Panc1 (cell line): Measurements from ENCODE around the gene CPLX3. TPM values are rescaled to one million over a fixed set of nuclear protein-coding genes. Genes with fewer than 3 reads are reported as not detected.

Experiments
- ATAC-seq: fragments of 200-7000 bp; cut with Tn5 transposase; 2 replicates; pipeline ENCODE4 v1.9.1; 2020; ENCODE audit warnings: mild to moderate bottlenecking, moderate library complexity
- BruUV-seq: library from RNA; stranded (reverse); fragments of 400-500 nt; replicated peaks from 2 replicates; lab custom pipeline; 2021; lab: Mats Ljungman, UMichigan
- CTCF ChIA-PET: fragments of 300-600 bp; sonication (Branson Sonifier 250); formaldehyde crosslinking; loops from one replicate; lab custom pipeline; 2022; ENCODE audit warnings: antibody characterized with exemption; lab: Charles Lee
- POLR2A ChIA-PET: fragments of 300-600 bp; sonication (Branson Sonifier 250); formaldehyde crosslinking; loops from one replicate; lab custom pipeline; 2022; ENCODE audit warnings: antibody characterized with exemption; lab: Charles Lee
- DNase-seq: peaks from one replicate; pipeline ENCODE4 v3.0.0-alpha.2; 2010; ENCODE audit warnings: low read depth, low spot score
- H3K27ac ChIP-seq: 2 replicates; pipeline ENCODE4 v1.5.1; 2011; ENCODE audit warnings: mild to moderate bottlenecking, low read length, inconsistent platforms
- H3K27me3 ChIP-seq: fragments of 200-500 bp; sonication (Bioruptor generic); 2 replicates; pipeline ENCODE4 v1.6.0; 2014; ENCODE audit warnings: low read length, inconsistent platforms; ENCODE audit not compliant: control insufficient read depth, insufficient read depth
- H3K36me3 ChIP-seq: fragments of 200-500 bp; sonication (Bioruptor generic); 2 replicates; pipeline ENCODE4 v1.5.1; 2014; ENCODE audit warnings: inconsistent platforms, mild to moderate bottlenecking, low read length, moderate library complexity; ENCODE audit not compliant: control insufficient read depth, insufficient read depth
- H3K4me1 ChIP-seq: 2 replicates; pipeline ENCODE4 v1.5.1; 2011; ENCODE audit warnings: inconsistent platforms, mild to moderate bottlenecking, low read length, moderate library complexity; ENCODE audit not compliant: control insufficient read depth, insufficient read depth
- H3K4me3 ChIP-seq, 2 experiments: 2 replicates each; pipeline ENCODE4 v1.5.1; 2011 to 2012; ENCODE audit warnings: low read depth in 2 of 2, low read length in 2 of 2, mild to moderate bottlenecking in 2 of 2, inconsistent platforms in 1 of 2, moderate library complexity in 1 of 2
- H3K9me3 ChIP-seq: fragments of 200-500 bp; sonication (Bioruptor generic); 2 replicates; pipeline ENCODE4 v1.5.1; 2014; ENCODE audit warnings: low read depth, mild to moderate bottlenecking, inconsistent platforms, low read length, moderate library complexity; ENCODE audit not compliant: control insufficient read depth, insufficient read depth
- CTCF ChIP-seq: fragments of 450-650 bp; IDR thresholded peaks from 2 replicates; pipeline ENCODE4 v1.5.1; 2017; ENCODE audit warnings: mild to moderate bottlenecking
- POLR2AphosphoS5 ChIP-seq: IDR thresholded peaks from 2 replicates; pipeline ENCODE4 v1.6.1; 2012; ENCODE audit warnings: mild to moderate bottlenecking, low read depth, low read length, moderate library complexity
- REST ChIP-seq, 2 experiments: IDR thresholded peaks; 2 replicates each; pipeline ENCODE4 v1.6.1; 2011 to 2012; ENCODE audit warnings: low read depth in 2 of 2, control low read depth in 1 of 2, low read length in 1 of 2, mild to moderate bottlenecking in 1 of 2, moderate library complexity in 1 of 2; ENCODE audit not compliant: insufficient read depth in 1 of 2
- SIN3A ChIP-seq: IDR thresholded peaks from 2 replicates; pipeline ENCODE4 v1.6.1; 2012; ENCODE audit warnings: low read depth, mild to moderate bottlenecking, low read length, moderate library complexity, borderline replicate concordance; ENCODE audit not compliant: insufficient read depth
- TCF7L2 ChIP-seq: IDR thresholded peaks from 2 replicates; pipeline ENCODE4 v1.6.1; 2011; ENCODE audit warnings: mild to moderate bottlenecking, low read depth, low read length, inconsistent platforms
- in situ Hi-C: cut with HindIII; loops from 2 replicates; pipeline ENCODE4 v1.10.0; 2016; ENCODE audit warnings: low sequenced_read_pairs, low pct_unique_long_range_greater_than_20kb
- intact Hi-C: fragments of 100-400 bp; cut with micrococcal nuclease; formaldehyde crosslinking; loops from one replicate; pipeline ENCODE4 v1.10.0; 2022; ENCODE audit not compliant: unreplicated experiment
- total RNA-seq: library from RNA; stranded (reverse); gene quantifications from one replicate; pipeline ENCODE4 v1.2.1, GENCODE V29; 2021; ENCODE audit not compliant: unreplicated experiment

The CPLX3 gene
- total RNA-seq, 1 experiment from 2014 or later = not detected

GRCh38 chr15:74789171-74789631 is 37.2 kb upstream of the CPLX3 start:
- DNase-seq (no peak), ATAC-seq (no peak)
- CTCF ChIA-PET = no interaction called here
- intact Hi-C loops (no loop called here), in situ Hi-C loops (no loop called here)
- no peak overlapping the region for H3K4me3 ChIP-seq
- H3K9me3 ChIP-seq = no peaks in the 10 kb centered on the region
- H3K4me1 ChIP-seq = peaks cover 59% of the 10 kb centered on the region
- no TSS peak for BruUV-seq
- no peaks in the 10 kb centered on the region for H3K36me3 ChIP-seq
- POLR2A ChIA-PET = no interaction called here
- H3K27me3 ChIP-seq = no peaks in the 10 kb centered on the region
- no peak for TF ChIP-seq TCF7L2
- no peak for TF ChIP-seq POLR2AphosphoS5
- no peak for TF ChIP-seq REST (IDR thresholded peaks at IDR 0.05; ENCODE audit: insufficient read depth in 1 of 2, low read depth in 2 of 2, low read length in 1 of 2)
- no peak for TF ChIP-seq CTCF
- no peak overlapping the region for H3K27ac ChIP-seq

- CTCF ChIA-PET = no interaction called here
- POLR2A ChIA-PET = no interaction called here
- ATAC-seq (no peak), DNase-seq (no peak)
- intact Hi-C loops (no loop called here), in situ Hi-C loops (no loop called here)
- TF ChIP-seq REST (IDR thresholded peaks at IDR 0.05; ENCODE audit: insufficient read depth in 1 of 2, low read depth in 2 of 2, low read length in 1 of 2) (no peak), POLR2AphosphoS5 (no peak), SIN3A (no peak), TCF7L2 (no peak), CTCF (no peak)
- H3K27ac ChIP-seq = no peak overlapping the region
- H3K9me3 ChIP-seq = no peaks in the 10 kb centered on the region
- H3K4me3 ChIP-seq = no peak overlapping the region
- BruUV-seq = no TSS peak
- H3K27me3 ChIP-seq = no peaks in the 10 kb centered on the region
- H3K36me3 ChIP-seq = no peaks in the 10 kb centered on the region
- H3K4me1 ChIP-seq = peaks cover 55% of the 10 kb centered on the region
Measured at GRCh38 chr15:74789741-74790079, 36.7 kb upstream of the CPLX3 start.
